Stimulated activated CD8-positive, alpha-beta memory T cell treated with anti-CD3 and anti-CD28 coated beads, Interleukin-7, amount 100 ng/mL, for 24 hours (primary cell): ENCODE measurements around the gene MEIOB.

Experiments used
- DNase-seq: peaks from one replicate; pipeline ENCODE4 v3.0.0-alpha.2; 2020; ENCODE audit warnings: low read depth

Gene MEIOB

DNA sequence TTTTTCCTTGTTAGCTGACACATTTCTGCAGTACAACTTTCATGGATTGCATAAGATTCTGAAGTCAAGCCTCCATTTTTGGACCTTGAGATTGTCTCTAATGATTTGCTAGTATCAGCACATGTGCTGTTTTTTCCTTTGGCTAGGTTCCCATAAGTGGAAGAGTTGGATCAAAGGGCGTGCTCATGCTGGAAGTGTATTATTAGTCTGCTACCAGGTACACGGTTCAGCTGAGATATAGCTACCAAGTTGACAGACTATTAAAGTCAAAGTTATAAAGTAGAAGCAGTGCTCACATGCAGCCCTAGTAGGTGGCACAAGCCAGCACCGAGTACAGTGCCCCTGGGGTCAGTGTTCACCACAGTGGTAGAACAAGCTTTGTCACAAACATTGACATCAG, 41.8 kb downstream of the MEIOB start:
- no peak for DNase-seq

DNA sequence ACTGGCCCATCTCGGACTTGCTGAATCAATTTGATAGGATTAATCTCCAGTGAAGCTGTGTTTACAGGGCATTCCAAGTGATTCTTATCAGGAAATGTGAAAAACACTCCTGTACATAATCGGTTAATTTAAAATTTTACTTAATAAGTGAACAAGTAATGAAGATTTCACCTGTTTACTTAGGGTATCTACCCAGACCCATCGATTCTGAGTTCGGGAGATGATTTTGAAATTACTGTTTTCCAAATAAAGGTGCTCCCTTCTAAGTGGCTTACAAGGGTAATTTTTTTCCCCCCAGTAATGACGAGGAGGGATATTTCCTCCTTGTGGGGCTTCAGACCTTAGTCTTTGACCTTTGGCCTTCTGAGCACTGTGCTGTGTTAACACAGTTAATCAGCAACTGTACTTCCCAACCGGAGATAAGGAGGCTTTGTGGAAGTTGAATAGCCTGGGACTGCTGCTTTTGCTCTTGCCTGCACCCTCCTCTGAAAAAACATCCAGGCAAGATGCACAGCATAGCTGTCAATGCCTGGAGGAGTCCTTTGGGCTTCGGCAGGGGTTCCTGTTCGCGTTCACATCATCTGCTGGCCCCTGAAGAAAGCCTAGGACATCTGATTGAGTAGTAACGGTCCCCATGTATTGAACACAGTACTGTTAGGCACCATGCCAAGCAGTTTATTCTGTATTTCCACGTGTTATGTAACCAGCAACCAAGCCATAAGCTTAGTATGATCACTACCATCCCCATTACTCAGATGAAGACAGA, 43.1 kb downstream of the MEIOB start:
- no peak for DNase-seq

DNA sequence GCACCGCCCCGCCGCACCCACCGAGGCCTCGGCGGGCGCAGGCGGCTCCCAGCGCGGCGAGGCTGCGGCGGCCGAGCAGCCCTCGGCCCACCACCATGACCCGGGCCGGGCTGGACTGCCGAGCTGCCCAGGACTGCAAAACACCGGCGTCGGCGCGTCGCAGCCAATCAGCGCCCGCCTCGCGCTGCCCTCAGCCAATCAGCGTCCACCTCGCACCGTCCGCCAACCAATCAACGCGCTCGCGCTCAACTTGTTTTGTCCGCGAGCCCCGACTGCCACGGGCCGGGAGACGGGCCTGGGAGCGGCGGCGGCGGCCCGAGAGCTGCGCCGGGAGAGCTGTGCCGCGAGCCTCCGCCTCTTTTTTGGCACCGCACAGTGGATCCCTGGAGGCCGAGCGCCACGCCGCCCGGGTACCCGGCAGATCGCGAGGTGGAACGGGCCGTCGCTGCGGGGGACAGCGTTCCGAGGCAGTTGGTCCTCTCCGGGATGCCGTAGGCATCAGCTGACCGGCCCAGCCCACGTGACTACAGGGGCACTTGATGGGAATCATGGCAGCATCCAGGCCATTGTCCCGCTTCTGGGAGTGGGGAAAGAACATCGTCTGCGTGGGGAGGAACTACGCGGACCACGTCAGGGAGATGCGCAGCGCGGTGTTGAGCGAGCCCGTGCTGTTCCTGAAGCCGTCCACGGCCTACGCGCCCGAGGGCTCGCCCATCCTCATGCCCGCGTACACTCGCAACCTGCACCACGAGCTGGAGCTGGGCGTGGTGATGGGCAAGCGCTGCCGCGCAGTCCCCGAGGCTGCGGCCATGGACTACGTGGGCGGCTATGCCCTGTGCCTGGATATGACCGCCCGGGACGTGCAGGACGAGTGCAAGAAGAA, 45.0 kb downstream of the MEIOB start, which contains the start of the genes FAHD1 and HAGH:
TSS of gene FAHD1 (plus strand) at position 516 of the 883 bp plus-strand sequence. CDS start at position 549, 33 bp downstream.
TSS of gene HAGH (minus strand) at position 135 of the 883 bp plus-strand sequence. CDS start at position 97, 38 bp downstream.
- peak; percentile 71 for DNase-seq

DNA sequence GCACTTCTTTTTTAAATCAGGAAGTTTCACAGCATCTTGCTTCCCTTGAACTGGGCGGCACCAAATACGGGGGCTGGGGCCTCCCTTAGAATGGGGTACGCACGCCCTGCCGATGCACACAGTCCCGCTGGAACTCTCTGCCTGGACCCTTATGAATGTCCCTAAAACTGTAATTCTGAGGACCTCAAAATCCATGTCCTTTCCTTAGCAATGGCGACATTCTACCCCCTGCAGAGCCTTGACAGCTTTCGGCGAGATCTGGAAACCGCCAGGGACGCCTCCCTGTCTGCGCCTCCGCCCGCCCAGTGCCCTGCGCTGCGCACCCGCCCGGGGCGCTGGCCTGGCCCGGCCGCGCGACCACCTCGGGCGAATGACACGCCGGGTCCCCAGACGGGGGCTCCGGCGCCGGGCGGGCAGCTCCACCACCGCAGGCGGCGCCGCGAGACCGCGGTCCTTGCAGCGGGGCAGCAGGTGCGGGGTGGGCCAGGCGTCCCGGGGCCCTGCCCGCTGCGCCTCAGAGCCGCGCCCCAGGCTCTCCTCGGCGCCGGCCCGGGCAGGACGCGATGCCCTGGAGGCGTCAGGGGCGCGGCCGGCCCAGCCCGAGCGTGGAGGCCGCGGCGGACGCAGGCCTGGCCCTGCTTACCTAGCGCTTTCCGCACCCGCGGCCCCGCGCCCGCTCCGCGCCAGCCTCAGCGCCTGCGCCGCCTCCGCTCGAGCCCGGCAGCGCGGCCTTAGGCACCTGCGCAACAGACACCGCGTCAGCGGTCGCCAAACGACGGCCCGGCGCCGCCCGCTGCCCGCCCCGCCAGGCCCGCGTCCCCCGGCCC, 45.9 kb downstream of the MEIOB start:
- DNase-seq: peak; percentile 28

DNA sequence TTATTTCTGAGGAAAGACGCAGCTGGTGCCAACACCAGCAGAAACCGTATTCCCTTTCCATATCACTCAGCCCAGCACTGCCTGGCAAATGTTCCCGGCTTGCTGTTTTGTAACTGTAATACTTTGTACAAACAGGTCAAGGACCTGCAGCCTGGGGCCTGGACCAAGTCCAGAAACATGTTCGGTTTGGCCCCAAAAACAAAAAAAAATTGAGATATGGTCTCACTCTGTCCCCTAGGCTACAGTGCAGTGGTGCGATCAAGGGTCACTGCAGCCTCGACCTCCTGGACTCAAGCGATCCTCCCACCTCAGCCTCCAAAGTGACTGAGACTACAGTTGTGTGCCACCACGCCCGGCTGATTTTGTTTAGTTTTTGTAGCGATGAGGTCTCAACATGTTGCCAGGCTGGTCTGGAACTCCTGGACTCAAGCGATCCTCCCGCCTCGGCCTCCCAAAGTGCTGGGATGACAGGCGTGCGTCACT, 46.5 kb downstream of the MEIOB start:
- DNase-seq: no peak

DNA sequence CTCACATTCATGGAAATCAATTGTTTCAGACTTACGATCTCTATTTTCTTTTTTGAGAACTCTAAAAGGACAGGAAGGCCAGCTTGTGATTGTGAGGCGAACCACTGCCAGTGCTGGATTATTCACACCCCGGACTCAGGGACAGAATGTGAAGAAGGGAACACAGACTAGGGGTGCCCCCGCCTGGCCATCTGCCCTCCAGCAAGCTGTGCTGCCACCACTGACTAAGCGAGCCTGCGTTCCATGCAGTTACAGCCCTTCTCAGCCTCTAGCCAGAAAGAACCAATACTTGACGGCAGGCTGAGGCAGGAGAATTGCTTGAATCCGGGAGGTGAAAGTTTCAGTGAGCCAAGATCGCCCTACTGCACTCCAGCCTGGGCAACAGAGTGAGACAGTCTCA, 48.1 kb downstream of the MEIOB start:
- DNase-seq: no peak

DNA sequence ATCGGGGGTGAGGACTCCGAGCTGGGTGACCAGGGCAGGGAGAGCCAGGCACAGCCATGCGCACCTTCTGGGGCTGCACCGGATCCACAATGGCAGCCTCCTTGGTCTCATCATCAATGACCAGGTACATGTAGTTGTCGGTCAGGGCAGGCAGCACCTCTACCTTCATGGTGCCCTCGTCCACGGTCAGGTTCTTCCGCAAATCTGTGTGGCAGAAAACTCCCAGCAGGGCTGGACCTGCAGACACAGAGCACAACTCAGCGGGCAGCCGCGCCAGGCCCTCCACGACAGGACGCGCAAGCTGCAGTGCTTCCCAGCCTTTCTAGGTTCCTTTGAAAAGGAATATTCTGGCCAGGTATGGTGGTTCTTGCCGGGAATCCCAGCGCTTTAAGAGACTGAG, 49.2 kb downstream of the MEIOB start:
- no peak for DNase-seq

DNA sequence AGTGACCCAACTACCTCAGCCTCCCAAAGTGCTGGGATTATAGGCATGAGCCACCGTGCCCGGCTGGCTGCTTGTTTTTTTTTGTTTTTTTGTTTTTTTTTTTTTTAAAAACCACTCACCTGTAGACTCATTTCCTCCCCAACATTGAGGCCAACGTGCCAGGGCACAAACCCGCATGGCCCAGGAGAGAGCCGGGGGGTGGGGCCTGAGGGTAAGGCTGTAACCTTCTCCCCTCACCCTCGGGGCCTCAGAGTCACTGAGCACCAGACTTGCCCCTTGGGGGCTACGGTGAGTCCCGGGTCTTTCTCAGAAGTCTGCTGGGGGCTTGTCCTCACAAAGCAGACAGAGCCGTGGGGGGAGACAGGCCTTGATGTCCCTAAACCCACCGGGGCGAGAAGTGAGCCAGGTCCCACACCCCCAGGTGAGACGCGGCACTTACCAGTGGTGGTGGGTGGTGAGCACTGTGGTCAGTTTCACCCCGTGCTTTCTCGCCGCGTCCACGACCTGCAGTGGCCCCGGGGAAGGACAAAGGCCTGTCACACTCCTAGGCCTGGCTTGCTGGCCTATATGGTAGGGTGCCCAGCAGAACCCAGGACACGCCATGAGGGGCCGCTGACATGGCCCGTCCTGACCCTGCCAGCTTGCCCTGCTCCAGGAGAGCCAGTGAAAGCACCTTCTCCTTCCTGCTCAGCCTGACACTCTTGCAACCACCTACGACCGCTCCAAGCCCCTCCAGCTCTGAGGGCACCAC, 49.9 kb downstream of the MEIOB start:
- DNase-seq: no peak

DNA sequence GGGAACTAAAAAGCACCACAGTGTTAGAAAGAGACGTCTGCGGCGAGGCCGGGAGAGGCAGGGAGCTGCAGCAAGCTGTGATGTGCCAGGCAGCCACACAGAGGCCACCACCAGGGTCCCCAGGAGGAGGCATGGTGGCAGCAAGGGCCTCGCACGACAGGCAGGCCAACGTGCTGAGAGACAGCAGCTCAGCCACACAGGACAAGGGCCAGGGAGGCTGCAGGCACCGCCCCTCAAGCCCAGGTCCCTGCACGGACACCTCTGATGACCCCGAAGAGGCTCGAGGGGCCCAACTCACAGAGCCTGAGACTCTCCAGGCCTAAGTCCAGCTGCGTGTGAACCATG, 51.0 kb downstream of the MEIOB start:
- no peak for DNase-seq

DNA sequence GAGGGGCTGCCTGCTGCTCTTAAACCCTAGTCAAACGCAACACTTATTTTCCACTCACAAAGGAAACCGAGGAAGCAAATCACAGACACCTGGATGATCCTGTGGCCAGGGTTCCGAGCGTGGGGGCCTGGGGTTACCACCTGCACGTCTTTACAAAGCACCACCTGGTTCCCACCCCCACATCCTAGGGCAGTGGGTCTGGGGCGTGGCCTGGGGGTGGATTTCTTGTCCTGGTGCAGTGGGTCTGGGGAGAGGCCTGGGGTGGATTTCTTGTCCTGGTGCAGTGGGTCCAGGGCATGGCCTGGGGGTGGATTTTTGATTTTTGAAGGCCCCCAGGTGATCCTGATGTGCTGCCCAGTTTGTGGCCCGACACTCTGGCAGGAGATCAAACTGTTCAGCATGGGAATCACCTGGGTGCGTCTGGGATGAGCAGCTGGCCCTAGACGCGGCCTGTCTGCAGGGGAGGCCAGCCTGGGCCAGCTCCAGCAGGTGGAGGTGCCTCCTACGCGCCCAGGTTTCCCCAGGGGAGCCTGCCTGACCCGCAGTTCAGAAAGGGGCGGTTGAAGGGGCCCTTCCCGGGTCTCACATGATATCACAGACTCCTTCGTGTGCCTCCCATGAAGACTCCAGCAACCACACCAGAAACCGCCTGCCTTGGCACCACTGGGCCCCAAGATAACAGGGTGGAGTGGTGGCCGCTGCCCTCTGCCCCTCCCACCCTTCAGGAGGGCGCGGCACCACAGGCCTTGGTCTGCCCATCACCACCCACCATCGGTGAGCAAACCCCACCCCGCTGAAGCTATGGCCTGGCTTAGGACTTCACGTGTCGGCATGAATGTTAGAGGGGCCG, 51.6 kb downstream of the MEIOB start:
- no peak for DNase-seq

DNA sequence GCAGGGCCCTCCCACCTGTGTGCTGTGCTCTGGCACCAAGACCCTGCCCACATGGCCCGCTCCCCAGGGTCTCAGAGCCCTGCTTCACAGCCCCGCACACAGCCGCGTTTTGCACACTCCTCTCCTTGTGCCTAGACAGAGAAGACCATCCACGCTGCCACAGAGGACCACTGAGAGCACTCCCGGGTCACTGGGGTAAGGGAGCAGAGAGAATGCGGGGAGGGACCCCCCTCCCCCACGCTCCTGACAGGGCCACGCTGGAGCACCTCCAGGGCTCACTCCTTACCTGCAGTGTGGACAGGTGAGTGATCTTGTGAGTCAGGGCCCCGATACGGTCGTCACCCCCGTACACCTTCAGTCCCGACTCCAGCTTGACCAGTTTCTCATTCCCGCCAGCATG, 52.4 kb downstream of the MEIOB start:
- DNase-seq: no peak

DNA sequence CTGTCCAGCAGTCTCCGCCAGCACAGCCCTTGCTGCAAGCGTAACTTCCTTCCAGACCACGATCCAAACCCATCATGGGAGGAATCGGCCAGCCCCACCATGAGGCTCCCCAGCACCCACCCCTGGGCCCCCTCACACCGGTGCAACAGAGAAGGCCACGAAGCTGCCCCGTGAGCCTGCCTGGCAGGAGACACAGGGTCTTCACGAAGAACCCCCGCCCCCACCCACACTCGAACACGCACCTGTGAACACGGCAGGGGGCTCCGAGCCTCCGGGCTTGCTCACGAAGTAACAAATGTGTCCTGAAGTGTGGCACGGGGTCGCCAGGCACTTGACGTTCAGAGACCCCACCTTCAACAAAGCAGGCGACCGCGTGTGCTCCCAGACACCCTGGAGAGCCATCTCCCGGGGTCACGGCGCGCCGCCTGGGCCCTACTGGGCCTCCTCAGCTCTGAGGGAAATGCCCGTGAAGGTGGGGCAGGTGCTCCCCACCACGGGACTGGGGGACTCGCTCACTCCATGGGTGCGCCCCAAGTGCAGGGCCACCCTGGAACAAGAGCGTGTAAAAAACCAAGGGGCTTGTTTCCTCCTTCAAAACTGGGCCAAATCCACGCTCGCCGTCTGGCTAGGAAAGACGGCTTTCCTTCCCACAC, 53.0 kb downstream of the MEIOB start:
- DNase-seq: no peak

DNA sequence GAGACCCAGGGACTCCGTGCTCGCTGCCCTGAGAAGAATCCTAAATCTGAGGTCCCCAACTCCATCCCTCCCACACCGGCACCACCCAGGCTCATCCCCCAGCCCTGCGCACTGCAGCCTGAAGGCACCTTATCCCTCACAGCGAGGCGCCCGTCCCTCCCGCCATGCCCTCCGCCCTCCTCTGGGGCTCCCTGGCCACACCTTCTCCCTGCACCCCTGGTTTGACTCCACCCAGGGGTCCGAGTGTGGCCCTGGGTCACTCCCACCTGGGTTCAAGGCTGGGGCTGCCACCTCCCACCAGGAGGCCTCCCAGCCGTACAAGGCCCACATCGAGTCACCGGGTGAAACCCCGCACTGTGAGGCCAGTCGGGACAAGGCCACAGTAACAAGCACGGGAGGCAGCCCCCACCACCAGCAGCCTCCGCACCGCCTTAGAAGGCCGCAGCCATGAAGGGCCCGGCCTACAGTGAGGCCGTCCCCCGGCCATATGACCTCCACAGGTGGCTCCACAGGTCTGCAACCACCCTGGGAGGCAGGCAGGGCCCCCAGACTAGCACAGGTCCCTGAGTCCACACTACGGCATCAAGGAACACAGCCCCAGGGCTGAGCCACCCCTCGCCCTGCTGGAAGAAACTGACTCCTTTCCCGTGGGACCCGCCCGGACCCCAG, 53.6 kb downstream of the MEIOB start:
- DNase-seq: no peak

DNA sequence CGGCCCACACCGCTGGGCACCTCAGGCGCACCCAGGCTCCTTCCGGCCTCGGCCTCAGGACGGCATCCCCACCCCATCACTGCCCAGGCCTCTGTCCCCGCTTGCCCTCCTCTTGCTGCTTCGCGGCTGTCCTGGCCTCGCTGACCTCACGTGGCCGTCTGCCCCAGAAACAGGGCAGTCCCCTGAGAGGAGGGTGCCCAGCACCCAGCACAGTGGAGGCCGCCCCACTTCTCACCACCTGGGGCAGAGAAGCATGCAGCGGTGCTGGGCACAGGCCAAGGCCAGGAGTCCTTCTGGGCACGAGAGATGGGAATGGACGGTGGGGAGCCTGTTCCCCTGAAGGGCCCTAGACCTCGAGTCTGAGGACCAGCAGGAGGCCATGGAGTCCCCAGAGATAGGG, 54.2 kb downstream of the MEIOB start:
- DNase-seq: no peak

DNA sequence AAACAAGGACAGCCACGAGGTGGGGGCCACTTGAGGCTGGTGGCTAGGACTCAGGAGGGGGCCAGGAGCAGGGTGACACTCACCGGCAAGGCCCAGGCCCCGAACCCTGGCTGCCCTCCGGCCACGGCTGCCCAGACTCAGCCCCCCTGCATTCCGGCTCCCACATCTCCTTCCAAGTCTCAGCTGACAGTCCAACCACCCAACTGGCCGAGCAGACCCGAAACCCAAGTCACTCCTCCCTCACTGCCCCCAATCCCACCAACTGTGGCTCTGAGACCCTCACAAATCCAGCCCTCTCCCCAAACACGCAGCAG, 54.7 kb downstream of the MEIOB start:
- no peak for DNase-seq

DNA sequence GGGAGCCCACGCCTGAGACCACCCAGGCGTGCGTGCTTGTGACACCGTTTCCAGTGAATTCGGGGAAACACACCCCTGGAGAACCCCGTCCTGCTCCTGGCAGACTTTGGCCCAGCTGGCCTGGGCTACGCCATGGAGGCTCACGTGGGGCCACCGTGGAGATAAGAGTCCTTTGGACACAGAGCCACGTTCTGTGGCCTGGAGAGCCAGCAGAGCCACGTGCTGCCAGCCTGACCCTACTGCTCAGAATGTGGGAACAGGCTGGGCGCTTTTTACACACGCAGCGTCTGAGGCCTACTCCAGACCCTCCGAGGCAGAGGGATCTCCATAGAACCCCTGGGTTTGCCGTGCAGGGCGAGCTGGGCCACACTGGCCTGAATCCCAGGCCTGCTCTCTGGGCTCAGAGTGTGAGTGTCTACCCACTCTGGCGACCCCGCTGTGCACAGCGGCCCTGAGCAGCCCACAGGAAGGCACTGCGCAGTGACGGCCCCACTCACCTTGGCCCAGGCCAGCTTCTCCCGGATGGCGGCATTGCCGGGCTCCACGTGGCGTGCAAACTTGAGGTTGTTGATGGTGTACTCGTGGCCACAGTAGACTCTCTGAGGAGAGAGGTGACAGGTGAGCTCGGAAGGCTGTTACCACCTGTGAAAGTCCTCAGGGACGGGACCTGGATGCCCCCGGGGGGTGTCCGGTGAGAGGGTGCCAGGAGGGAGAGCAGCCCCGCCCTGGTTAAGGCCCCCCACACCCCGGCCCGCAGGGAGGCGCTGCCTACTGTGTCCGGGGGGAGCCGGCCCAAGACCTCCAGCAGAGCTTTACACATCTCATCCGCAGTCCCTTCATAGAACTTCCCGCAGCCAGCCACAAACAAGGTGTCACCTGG, 55.3 kb downstream of the MEIOB start:
- no peak for DNase-seq

DNA sequence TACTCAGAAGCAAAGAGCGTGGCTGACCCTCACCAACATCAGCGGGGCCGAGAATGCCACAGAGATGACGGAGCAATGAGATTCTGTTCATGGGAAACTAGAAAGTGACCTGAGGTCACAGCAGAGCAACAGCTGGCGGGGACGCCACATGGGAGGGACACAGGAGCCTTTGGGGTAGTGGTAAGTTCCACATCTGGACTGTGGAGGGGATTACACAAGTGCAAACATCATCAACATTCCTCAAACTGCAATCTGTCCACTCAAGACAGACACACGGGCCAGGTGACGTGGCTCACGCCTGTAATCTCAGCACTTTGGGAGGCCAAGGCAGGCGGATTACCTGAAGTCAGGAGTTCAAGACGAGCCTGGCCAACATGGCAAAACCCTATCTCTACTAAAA, 56.5 kb downstream of the MEIOB start:
- no peak for DNase-seq

DNA sequence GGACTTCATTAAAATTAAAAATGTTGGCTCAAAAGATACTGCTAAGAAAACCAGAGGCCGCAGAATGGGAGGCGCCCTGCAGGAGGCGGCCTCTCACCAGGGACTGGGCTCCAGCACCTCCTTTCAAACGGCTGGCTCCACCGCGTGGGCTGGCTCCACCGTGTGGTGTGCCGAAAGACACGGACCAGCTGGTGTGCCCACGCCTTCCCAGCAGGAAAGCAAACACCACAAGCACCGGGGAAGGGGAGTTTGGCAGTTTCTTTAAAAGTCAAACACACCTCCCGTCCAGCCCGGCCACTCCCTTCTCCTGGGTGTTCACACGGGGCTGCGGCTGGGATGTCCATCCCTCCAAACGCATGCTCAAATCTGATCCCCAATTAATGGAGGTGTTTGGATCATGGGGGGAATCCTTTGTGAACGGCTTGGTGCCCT, 59.2 kb downstream of the MEIOB start:
- DNase-seq: no peak

DNA sequence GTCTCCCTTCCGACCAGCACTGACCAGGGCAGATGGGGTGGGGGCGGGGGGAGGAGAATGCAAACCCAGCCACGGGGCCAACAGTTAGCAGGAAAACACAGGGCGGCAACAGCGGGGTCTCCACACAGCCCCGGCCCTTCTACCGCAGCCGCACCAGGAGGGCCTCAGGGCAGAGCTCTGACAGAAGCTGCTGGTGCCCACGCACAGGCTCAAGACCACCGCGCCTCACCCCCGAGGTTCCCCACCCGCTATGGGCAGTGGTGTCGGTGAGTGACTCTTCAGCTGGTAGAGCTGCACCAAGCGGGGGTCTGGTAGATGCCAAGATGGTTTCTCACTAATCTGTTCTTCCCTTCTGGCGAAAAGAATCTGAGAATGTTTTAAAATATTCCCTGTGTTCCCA, 61.4 kb downstream of the MEIOB start:
- no peak for DNase-seq
